A673 (cell line): ENCODE measurements around the gene ZNF516. TPM values are rescaled to one million over a fixed set of nuclear protein-coding genes. Genes with fewer than 3 reads are reported as not detected.

Experiments used
- BruUV-seq: library from RNA; stranded (reverse); fragments of 400-500 nt; replicated peaks from 2 replicates; lab custom pipeline; 2021; lab: Mats Ljungman, UMichigan
- CTCF ChIA-PET: fragments of 300-600 bp; sonication (Branson Sonifier 250); formaldehyde crosslinking; loops from one replicate; lab custom pipeline; 2022; ENCODE audit warnings: antibody characterized with exemption; lab: Charles Lee
- POLR2A ChIA-PET: fragments of 300-600 bp; sonication (Branson Sonifier 250); formaldehyde crosslinking; loops from one replicate; lab custom pipeline; 2022; ENCODE audit warnings: antibody characterized with exemption; ENCODE audit not compliant: low non-redundant PET; lab: Charles Lee
- DNase-seq: peaks from one replicate; pipeline ENCODE4 v3.0.0-alpha.2; 2015; ENCODE audit warnings: low spot score
- H3K27ac ChIP-seq: fragments of 200-600 bp; sonication (generic); 2 replicates; pipeline ENCODE4 v1.5.1; 2016; ENCODE audit warnings: mixed run types, low read depth, mild to moderate bottlenecking, mixed read lengths, antibody characterized with exemption, low read length; ENCODE audit not compliant: poor library complexity, severe bottlenecking
- H3K27me3 ChIP-seq: fragments of 200-600 bp; sonication (generic); replicated peaks from 2 replicates; pipeline ENCODE4 v1.6.1; 2017; ENCODE audit warnings: mixed run types, low read depth, mild to moderate bottlenecking, mixed read lengths, antibody characterized with exemption, low read length; ENCODE audit not compliant: insufficient read depth, poor library complexity
- H3K36me3 ChIP-seq: fragments of 200-600 bp; sonication (generic); 2 replicates; pipeline ENCODE4 v1.6.1; 2016; ENCODE audit warnings: mixed run types, mild to moderate bottlenecking, mixed read lengths, antibody characterized with exemption, low read length; ENCODE audit not compliant: insufficient read depth, poor library complexity, severe bottlenecking
- H3K4me1 ChIP-seq: fragments of 200-600 bp; sonication (generic); 2 replicates; pipeline ENCODE4 v1.6.1; 2017; ENCODE audit warnings: mixed run types, mild to moderate bottlenecking, mixed read lengths, antibody characterized with exemption, low read length; ENCODE audit not compliant: insufficient read depth, poor library complexity, severe bottlenecking
- H3K4me3 ChIP-seq: fragments of 200-600 bp; sonication (generic); 2 replicates; pipeline ENCODE4 v1.5.1; 2016; ENCODE audit warnings: low read depth, mixed run types, mild to moderate bottlenecking, mixed read lengths, low read length; ENCODE audit not compliant: poor library complexity, severe bottlenecking
- H3K9me3 ChIP-seq: fragments of 200-600 bp; sonication (generic); 2 replicates; pipeline ENCODE4 v1.6.1; 2016; ENCODE audit warnings: mixed run types, low read depth, mild to moderate bottlenecking, mixed read lengths, antibody characterized with exemption, low read length; ENCODE audit not compliant: poor library complexity, severe bottlenecking
- EZH2 ChIP-seq: fragments of 200-600 bp; sonication (generic); IDR thresholded peaks from 2 replicates; pipeline ENCODE4 v1.6.1; 2017; ENCODE audit warnings: borderline replicate concordance, low read depth, mild to moderate bottlenecking, mixed read lengths, antibody characterized with exemption, low read length; ENCODE audit not compliant: poor library complexity, severe bottlenecking
- intact Hi-C: fragments of 100-400 bp; cut with micrococcal nuclease; formaldehyde crosslinking; loops from one replicate; pipeline ENCODE4 v1.10.0; 2022; ENCODE audit not compliant: unreplicated experiment
- total RNA-seq: library from RNA; stranded (reverse); gene quantifications from 2 replicates; pipeline ENCODE4 v1.2.3, GENCODE V29; 2021
- TF ChIP-seq, protein P1 (sequence below): fragments of 300-800, 200-600 bp; sonication (generic); conservative IDR thresholded peaks from 2 replicates; pipeline ENCODE4 v1.5.1; 2017; ENCODE audit warnings: low read depth, mild to moderate bottlenecking, antibody characterized with exemption, low read length, moderate library complexity, mixed read lengths

ZNF516 gene
- total RNA-seq, 1 experiment from 2014 or later, result 32.3 TPM

DNA sequence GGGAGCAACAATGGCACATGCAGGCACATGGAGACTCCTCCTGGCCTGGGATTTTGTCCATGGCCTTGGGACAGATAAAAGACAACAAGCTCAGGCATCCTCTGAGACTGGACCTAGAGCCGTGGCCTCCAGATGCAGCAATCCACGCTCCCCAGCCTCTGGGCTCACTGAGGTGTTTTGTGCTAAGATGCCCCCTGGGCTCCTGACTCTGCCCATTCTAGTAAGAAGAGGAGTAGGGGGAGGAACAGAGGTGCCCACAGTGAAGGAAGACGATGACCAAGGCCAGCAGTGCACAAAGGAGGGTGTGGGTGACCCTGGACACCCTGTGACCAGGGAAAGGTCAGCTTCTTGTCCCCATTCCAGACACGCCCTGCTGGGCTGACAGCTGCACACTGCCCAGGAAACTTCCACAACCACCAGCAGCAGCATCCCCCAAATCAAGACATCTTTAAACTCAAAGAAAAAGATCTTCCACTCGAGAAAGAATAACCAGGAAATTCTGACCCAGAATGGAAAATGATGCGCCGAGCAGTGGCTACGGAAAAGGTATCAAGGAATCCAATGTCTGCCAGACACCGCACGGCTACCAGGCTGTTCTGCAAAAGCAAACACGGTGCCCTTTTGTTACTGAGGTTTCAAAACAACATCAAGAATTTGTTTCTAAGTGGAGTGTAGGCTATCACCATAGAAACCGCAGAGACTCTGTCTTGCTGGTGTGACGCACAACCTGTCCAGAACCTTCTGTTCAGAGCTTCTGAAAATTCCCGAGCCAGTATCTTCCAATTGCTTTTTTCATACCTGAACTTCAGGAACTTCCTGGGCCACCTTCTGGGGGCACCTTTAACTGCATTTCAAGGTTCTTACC is 65.5 kb downstream of the ZNF516 start:
- DNase-seq, result no peak
- Histone ChIP-seq H3K9me3 (no peaks in the 10 kb centered on the region), H3K27ac (no peak overlapping the region), H3K27me3 (no peaks in the 10 kb centered on the region), H3K4me1 (peaks cover 5% of the 10 kb centered on the region), H3K36me3 (no peaks in the 10 kb centered on the region), H3K4me3 (no peak overlapping the region)
- intact Hi-C loops, result no loop called here
- ChIA-PET CTCF (no interaction called here), POLR2A (no interaction called here)
- no TSS peak for BruUV-seq
- TF ChIP-seq, protein P1, sequence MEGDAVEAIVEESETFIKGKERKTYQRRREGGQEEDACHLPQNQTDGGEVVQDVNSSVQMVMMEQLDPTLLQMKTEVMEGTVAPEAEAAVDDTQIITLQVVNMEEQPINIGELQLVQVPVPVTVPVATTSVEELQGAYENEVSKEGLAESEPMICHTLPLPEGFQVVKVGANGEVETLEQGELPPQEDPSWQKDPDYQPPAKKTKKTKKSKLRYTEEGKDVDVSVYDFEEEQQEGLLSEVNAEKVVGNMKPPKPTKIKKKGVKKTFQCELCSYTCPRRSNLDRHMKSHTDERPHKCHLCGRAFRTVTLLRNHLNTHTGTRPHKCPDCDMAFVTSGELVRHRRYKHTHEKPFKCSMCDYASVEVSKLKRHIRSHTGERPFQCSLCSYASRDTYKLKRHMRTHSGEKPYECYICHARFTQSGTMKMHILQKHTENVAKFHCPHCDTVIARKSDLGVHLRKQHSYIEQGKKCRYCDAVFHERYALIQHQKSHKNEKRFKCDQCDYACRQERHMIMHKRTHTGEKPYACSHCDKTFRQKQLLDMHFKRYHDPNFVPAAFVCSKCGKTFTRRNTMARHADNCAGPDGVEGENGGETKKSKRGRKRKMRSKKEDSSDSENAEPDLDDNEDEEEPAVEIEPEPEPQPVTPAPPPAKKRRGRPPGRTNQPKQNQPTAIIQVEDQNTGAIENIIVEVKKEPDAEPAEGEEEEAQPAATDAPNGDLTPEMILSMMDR, result no peak
- no peak for TF ChIP-seq EZH2

DNA sequence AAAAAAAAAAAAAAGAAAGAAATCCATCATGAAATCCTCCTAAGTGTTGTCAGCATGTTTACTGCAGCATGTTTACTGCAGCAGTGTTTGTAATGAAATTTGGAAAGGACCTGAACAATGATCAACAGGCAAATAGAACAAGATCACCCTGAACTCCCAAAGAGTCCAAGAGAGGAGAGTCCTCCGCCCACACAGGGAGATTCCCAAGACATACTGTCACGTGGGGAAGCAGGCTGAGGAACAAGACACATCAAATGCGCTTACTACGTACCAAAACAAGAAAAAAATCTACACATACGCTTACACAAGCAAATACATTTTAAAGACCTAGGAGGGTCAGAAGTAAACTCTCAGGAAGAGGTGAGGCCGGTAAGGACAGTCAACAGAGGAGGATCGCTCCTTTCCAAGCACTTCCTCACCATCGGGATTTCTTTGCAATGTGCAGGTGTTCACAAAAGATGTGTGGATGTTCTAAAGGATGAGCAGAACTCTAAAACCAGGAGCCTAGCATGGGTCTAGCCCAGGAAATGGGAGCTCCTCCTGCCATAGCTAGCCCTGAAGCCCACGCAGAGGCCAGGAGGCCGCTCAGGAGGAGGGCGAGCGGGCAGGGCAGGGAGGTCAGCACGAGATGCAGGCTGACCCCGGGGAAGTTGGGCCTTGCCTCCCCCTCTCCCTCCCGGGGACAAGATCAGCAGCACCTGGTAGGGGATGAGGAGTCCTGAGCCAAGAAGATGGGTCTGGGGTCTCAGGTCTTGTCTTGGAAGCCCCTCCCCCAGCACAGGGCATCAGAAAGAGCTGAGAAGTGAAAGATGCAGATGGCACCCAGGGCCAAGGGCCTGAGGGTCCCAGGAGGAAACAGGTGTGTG is 66.4 kb downstream of the ZNF516 start:
- H3K4me3 ChIP-seq, result no peak overlapping the region
- H3K9me3 ChIP-seq, result no peaks in the 10 kb centered on the region
- no peak for TF ChIP-seq EZH2
- TF ChIP-seq, protein P1, result no peak
- DNase-seq, result no peak
- no peaks in the 10 kb centered on the region for H3K36me3 ChIP-seq
- ChIA-PET CTCF (no interaction called here), POLR2A (no interaction called here)
- intact Hi-C loops, result no loop called here
- no TSS peak for BruUV-seq
- H3K27me3 ChIP-seq, result no peaks in the 10 kb centered on the region
- H3K27ac ChIP-seq, result no peak overlapping the region
- H3K4me1 ChIP-seq, result peaks cover 5% of the 10 kb centered on the region

DNA sequence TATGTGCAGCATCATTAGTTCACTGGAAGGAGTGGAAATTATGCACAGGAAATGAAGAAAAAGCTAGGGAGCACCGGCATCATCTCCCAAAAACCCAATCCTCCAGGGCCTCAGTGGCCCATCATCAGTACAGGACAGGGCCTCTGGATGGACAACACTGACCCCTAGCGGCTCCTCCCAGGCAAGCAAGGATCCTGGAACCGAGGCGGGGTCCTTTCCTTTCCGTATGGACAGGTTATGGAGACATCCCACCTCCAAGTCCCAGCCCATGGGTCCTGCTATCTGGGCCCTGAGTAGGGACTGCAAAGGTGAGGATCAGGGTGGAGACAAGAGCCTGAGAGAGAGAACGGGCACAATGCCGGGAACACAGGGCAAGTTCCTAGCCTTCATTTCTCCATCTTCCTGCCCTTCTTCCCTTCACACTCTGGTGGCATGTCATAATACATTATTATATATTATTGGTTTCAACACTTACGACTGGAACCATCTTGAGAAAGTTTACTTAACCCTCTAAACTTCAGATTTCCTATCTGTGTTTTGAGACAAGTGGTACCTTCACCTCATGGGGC is 68.2 kb downstream of the ZNF516 start:
- no TSS peak for BruUV-seq
- POLR2A ChIA-PET, result no interaction called here
- no peaks in the 10 kb centered on the region for H3K27me3 ChIP-seq
- CTCF ChIA-PET, result no interaction called here
- no peaks in the 10 kb centered on the region for H3K9me3 ChIP-seq
- H3K4me3 ChIP-seq, result no peak overlapping the region
- TF ChIP-seq, protein P1, result peak; percentile 72
- TF ChIP-seq EZH2, result no peak
- peak; percentile 30 for DNase-seq
- H3K4me1 ChIP-seq, result peaks cover 5% of the 10 kb centered on the region
- no peak overlapping the region for H3K27ac ChIP-seq
- H3K36me3 ChIP-seq, result no peaks in the 10 kb centered on the region
- intact Hi-C loops, result no loop called here
